GM12878 (cell line): ENCODE data around the gene CD27. TPM values are rescaled to one million over a fixed set of nuclear protein-coding genes. Genes with fewer than 3 reads are reported as not detected.
A peak's percentile ranks its signal among the peaks of the same experiment; 100 is the strongest.

ENCODE experiments used
- ATAC-seq: fragments of 200-7000 bp; cut with Tn5 transposase; 3 replicates; pipeline ENCODE4 v1.9.1; 2020; ENCODE audit warnings: mild to moderate bottlenecking, moderate library complexity
- BruUV-seq: library from RNA; stranded (reverse); fragments of 400-500 nt; replicated peaks from 2 replicates; lab custom pipeline; 2021; lab: Mats Ljungman, UMichigan
- CTCF ChIA-PET: fragments of 300-600 bp; sonication (Branson Sonifier 250); formaldehyde crosslinking; extraction: SDS; loops from one replicate; lab custom pipeline; 2021; ENCODE audit warnings: inconsistent platforms; lab: Yijun Ruan, JAX
- POLR2A ChIA-PET: fragments of 350-600 bp; formaldehyde crosslinking; extraction: SDS; loops from one replicate; lab custom pipeline; 2021; ENCODE audit warnings: inconsistent platforms; lab: Charles Lee
- RAD21 ChIA-PET: fragments of 300-600 bp; sonication (Branson Sonifier 250); formaldehyde crosslinking; loops from one replicate; lab custom pipeline; 2023; ENCODE audit warnings: antibody characterized with exemption; ENCODE audit not compliant: unreplicated experiment; lab: Charles Lee
- SMC1A ChIA-PET: fragments of 300-600 bp; sonication (Branson Sonifier 250); formaldehyde crosslinking; loops from one replicate; lab custom pipeline; 2023; ENCODE audit not compliant: unreplicated experiment, uncharacterized antibody; lab: Charles Lee
- DNase-seq: peaks from one replicate; pipeline ENCODE4 v3.0.0-alpha.2; 2011; ENCODE audit warnings: low read depth, low spot score
- FAIRE-seq: peaks from 3 replicates; lab custom pipeline; 2011; peaks lifted over from hg19 to GRCh38; lab: Jason Lieb, UNC
- H2AFZ ChIP-seq: 2 replicates; pipeline ENCODE4 v1.6.0; 2011; ENCODE audit warnings: low read depth, low read length, control low read depth; ENCODE audit not compliant: control insufficient read depth
- H3K27ac ChIP-seq: 2 replicates; pipeline ENCODE4 v1.5.1; 2011; ENCODE audit warnings: control low read depth; ENCODE audit not compliant: control insufficient read depth, insufficient read depth
- H3K27me3 ChIP-seq, 2 experiments: replicated peaks in 1 of 2; 2 replicates each; pipeline versions ENCODE4 v1.6.0 to v1.6.1; 2011; ENCODE audit warnings: low read length in 1 of 2; ENCODE audit not compliant: control insufficient read depth in 2 of 2, insufficient read depth in 2 of 2
- H3K36me3 ChIP-seq, 2 experiments: 2 replicates each; pipeline ENCODE4 v1.5.1; 2011; ENCODE audit warnings: low read length in 1 of 2; ENCODE audit not compliant: control insufficient read depth in 2 of 2, insufficient read depth in 2 of 2
- H3K4me1 ChIP-seq: 2 replicates; pipeline ENCODE4 v1.6.1; 2011; ENCODE audit warnings: mild to moderate bottlenecking, low read length, moderate library complexity, mixed read lengths; ENCODE audit not compliant: control insufficient read depth, insufficient read depth
- H3K4me2 ChIP-seq: 2 replicates; pipeline ENCODE4 v1.6.0; 2011; ENCODE audit warnings: control low read depth; ENCODE audit not compliant: control insufficient read depth, insufficient read depth
- H3K4me3 ChIP-seq: fragments of 200-600 bp; sonication (generic); 2 replicates; pipeline ENCODE4 v1.5.1; 2016
- H3K79me2 ChIP-seq: 2 replicates; pipeline ENCODE4 v1.6.0; 2011; ENCODE audit warnings: low read length; ENCODE audit not compliant: control insufficient read depth, insufficient read depth
- H3K9ac ChIP-seq: 2 replicates; pipeline ENCODE4 v1.8.0; 2011; ENCODE audit warnings: low read length, control low read depth, mixed read lengths; ENCODE audit not compliant: control insufficient read depth, insufficient read depth
- H3K9me3 ChIP-seq: replicated peaks from 3 replicates; pipeline ENCODE4 v1.5.1; 2011; ENCODE audit warnings: mild to moderate bottlenecking, low read length; ENCODE audit not compliant: control insufficient read depth, insufficient read depth
- H4K20me1 ChIP-seq: 2 replicates; pipeline ENCODE4 v1.6.0; 2011; ENCODE audit not compliant: control insufficient read depth, insufficient read depth
- E4F1 ChIP-seq: fragments of 450-650 bp; IDR thresholded peaks from 2 replicates; pipeline ENCODE4 v1.6.1; 2018; ENCODE audit warnings: borderline replicate concordance, mild to moderate bottlenecking; ENCODE audit not compliant: partially characterized antibody
- GATAD2B ChIP-seq: fragments of 450-650 bp; conservative IDR thresholded peaks from 2 replicates; pipeline ENCODE4 v1.6.1; 2017; ENCODE audit warnings: low read depth, mild to moderate bottlenecking, moderate library complexity
- IKZF2 ChIP-seq, 2 experiments: fragments of 450-650 bp; IDR thresholded peaks; 2 replicates each; pipeline ENCODE4 v1.6.1; 2017; ENCODE audit warnings: mild to moderate bottlenecking in 2 of 2, moderate library complexity in 2 of 2
- NFIC ChIP-seq: IDR thresholded peaks from 2 replicates; pipeline ENCODE4 v1.6.1; 2012; ENCODE audit warnings: low read depth, mild to moderate bottlenecking, inconsistent platforms, low read length, moderate library complexity
- POLR2A ChIP-seq: IDR thresholded peaks from 2 replicates; pipeline ENCODE4 v1.6.1; 2011; ENCODE audit warnings: low read depth, mild to moderate bottlenecking, low read length
- ZNF274 ChIP-seq: IDR thresholded peaks from one replicate; pipeline ENCODE4 v1.8.0; 2011; ENCODE audit not compliant: insufficient read length, insufficient read depth
- ZNF592 ChIP-seq: fragments of 450-650 bp; IDR thresholded peaks from 2 replicates; pipeline ENCODE4 v1.6.1; 2017; ENCODE audit warnings: mild to moderate bottlenecking, moderate library complexity
- ZZZ3 ChIP-seq: IDR thresholded peaks from 2 replicates; pipeline ENCODE4 v1.6.1; 2011; ENCODE audit warnings: low read depth; ENCODE audit not compliant: control insufficient read depth, insufficient read length
- WGBS: methylation state at CpG from one replicate; pipeline ENCODE4 v1.1.6; 2016; ENCODE audit warnings: low lambda C conversion rate; ENCODE audit not compliant: insufficient replicate concordance, insufficient coverage; ENCODE audit errors: missing lambda C conversion rate; 5-methylcytosine and 5-hydroxymethylcytosine counted together
- in situ Hi-C: fragments of 300-500 bp; cut with MboI; formaldehyde crosslinking; loops from 9 replicates; pipeline ENCODE4 v1.14.3; 2018; ENCODE audit warnings: mixed read lengths
- intact Hi-C: fragments of 100-400 bp; cut with micrococcal nuclease; formaldehyde crosslinking; loops from one replicate; pipeline ENCODE4 v1.14.2; 2022; ENCODE audit not compliant: unreplicated experiment
- polyA plus RNA-seq, 11 experiments: library from polyadenylated mRNA; depleted of rRNA in 4 of 11; unstranded in 6 of 11; stranded (reverse) in 5 of 11; fragments of >200 nt; fragmentation: Nextera tagmentation in 4 of 11; fragmentation: Illumina TruSeq in 1 of 11; extraction: Ambion mirVana in 4 of 11; extraction: Trizol in 1 of 11; gene quantifications; 1 replicate in 1 of 11; 2 replicates in 10 of 11; pipeline versions ENCODE4 v1.2.1 to v1.2.3, GENCODE V29; 2011 to 2016; ENCODE audit warnings: inconsistent platforms in 2 of 11, missing spikeins in 2 of 11, low read depth in 1 of 11
- total RNA-seq, 4 experiments: library from RNA; depleted of rRNA in 3 of 4; stranded (reverse); fragments of >200 nt in 3 of 4; fragmentation: Illumina TruSeq in 1 of 4; extraction: Trizol in 1 of 4; gene quantifications; 2 replicates each; pipeline versions ENCODE4 v1.2.1 to v1.2.3, GENCODE V29; 2013 to 2021
- TF ChIP-seq, protein P1 (sequence below): IDR thresholded peaks from 2 replicates; pipeline ENCODE4 v1.6.1; 2012; ENCODE audit warnings: low read length, inconsistent platforms

CD27 gene
- total and polyA plus RNA-seq, 10 of the 15 experiments (the other 5 are each of a cell fraction or from before 2014, with no cell fraction given), result 4.9 to 184 (median 106) TPM

GRCh38 chr12:6462234-6462995 lies 17.7 kb downstream of the CD27 start:
- peak overlapping the region; percentile 19 for H3K4me3 ChIP-seq
- SMC1A ChIA-PET, result interaction anchor here (0.6 to 8.7 kb wide), 15 partner anchors 8 to 249 kb away, joined by 3 to 169 read pairs (median 5); partner anchors contain the start of genes CD27, TAPBPL and VAMP1
- peak overlapping the region; percentile 64 for H3K9ac ChIP-seq
- H3K4me1 ChIP-seq, result peaks cover 51% of the 10 kb centered on the region
- peak overlapping the region; percentile 89 for H3K27ac ChIP-seq
- no peak for DNase-seq
- BruUV-seq, result TSS peak; percentile 66
- FAIRE-seq, result no peak
- H3K36me3 ChIP-seq, result peaks cover 32 to 46% of the 10 kb centered on the region in 2 experiments
- ATAC-seq, result no peak; the same call in 2 of the 3 replicates
- H3K9me3 ChIP-seq, result no peaks in the 10 kb centered on the region
- intact Hi-C loops (no loop called here), in situ Hi-C loops (loop anchor here (5.0 kb wide), 1 partner anchor 35 kb away; no protein-coding TSS in a partner anchor)
- no peak overlapping the region for H2AFZ ChIP-seq
- peak overlapping the region; percentile 75 for H3K4me2 ChIP-seq
- H4K20me1 ChIP-seq, result no peaks in the 10 kb centered on the region
- CTCF ChIA-PET, result interaction anchor here (0.6 to 7.3 kb wide), 15 partner anchors 11 to 474 kb away, joined by 3 to 147 read pairs (median 5); partner anchors contain the start of genes CD27 and TAPBPL
- POLR2A ChIA-PET, result interaction anchor here (0.6 to 10.3 kb wide), 13 partner anchors 8 to 173 kb away, joined by 3 to 384 read pairs (median 4); partner anchors contain the start of genes CD27, GAPDH, MRPL51 and TAPBPL
- 71% methylated on average over 14 of the region's 14 CpGs for WGBS
- peaks cover 63% of the 10 kb centered on the region for H3K79me2 ChIP-seq
- no peaks in the 10 kb centered on the region for H3K27me3 ChIP-seq
- RAD21 ChIA-PET, result interaction anchor here (0.6 to 8.8 kb wide), 18 partner anchors 8 to 232 kb away, joined by 3 to 319 read pairs (median 5); partner anchors contain the start of genes CD27, MRPL51, TAPBPL and VAMP1
- peak in 1 of 2 experiments; percentile 4; a peak in 1 of 4 replicates for TF ChIP-seq IKZF2 (IDR thresholded peaks at IDR 0.05)
- no peak for TF ChIP-seq ZNF274
- 0 out of 2 replicates have a peak, but pooled peaks have one; percentile 7 for TF ChIP-seq GATAD2B
- TF ChIP-seq, protein P1, sequence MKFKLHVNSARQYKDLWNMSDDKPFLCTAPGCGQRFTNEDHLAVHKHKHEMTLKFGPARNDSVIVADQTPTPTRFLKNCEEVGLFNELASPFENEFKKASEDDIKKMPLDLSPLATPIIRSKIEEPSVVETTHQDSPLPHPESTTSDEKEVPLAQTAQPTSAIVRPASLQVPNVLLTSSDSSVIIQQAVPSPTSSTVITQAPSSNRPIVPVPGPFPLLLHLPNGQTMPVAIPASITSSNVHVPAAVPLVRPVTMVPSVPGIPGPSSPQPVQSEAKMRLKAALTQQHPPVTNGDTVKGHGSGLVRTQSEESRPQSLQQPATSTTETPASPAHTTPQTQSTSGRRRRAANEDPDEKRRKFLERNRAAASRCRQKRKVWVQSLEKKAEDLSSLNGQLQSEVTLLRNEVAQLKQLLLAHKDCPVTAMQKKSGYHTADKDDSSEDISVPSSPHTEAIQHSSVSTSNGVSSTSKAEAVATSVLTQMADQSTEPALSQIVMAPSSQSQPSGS, result peak; percentile 43; the same call in 1 of the 2 replicates
- TF ChIP-seq ZNF592, result no peak
- no peak for TF ChIP-seq E4F1
- TF ChIP-seq POLR2A, result peak; percentile 11; the same call in 1 of the 2 replicates
- TF ChIP-seq ZZZ3, result no peak
- TF ChIP-seq NFIC, result peak; percentile 20; the same call in 1 of the 2 replicates
